Measurements from ENCODE around the gene CDC34.

DNA sequence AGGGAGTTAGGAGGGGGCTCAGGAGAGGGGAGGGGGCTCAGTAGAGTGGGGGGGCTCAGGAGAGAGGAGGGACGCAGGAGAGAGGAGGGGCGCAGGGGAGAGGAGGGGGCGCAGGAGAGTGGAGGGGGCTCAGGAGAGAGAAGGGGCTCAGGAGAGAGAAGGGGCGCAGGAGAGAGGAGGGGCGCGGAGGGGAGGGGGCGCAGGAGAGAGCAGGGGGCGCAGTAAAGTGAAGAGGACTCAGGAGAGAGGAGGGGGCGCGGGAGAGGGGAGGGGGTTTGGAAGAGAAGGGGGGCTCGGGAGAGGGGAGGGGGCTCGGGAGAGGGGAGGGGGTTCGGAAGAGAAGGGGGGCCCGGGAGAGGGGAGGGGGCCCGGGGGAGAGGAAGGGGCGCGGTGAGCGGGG lies 34.6 kb upstream of the CDC34 start:
- TF ChIP-seq, protein P1, sequence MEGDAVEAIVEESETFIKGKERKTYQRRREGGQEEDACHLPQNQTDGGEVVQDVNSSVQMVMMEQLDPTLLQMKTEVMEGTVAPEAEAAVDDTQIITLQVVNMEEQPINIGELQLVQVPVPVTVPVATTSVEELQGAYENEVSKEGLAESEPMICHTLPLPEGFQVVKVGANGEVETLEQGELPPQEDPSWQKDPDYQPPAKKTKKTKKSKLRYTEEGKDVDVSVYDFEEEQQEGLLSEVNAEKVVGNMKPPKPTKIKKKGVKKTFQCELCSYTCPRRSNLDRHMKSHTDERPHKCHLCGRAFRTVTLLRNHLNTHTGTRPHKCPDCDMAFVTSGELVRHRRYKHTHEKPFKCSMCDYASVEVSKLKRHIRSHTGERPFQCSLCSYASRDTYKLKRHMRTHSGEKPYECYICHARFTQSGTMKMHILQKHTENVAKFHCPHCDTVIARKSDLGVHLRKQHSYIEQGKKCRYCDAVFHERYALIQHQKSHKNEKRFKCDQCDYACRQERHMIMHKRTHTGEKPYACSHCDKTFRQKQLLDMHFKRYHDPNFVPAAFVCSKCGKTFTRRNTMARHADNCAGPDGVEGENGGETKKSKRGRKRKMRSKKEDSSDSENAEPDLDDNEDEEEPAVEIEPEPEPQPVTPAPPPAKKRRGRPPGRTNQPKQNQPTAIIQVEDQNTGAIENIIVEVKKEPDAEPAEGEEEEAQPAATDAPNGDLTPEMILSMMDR (IDR thresholded peaks at IDR 0.05) = no peak
- TF ChIP-seq POLR2A (IDR thresholded peaks at IDR 0.05) = no peak
- TF ChIP-seq POLR2AphosphoS5 (IDR thresholded peaks at IDR 0.05) = no peak
